SW 1271 (cell line): ENCODE measurements around the gene PTPRG.
"Not testable (repeated sequence)": the region's sequence is repeated elsewhere in the genome, so short reads cannot be mapped to it uniquely, and the experiment has no call there.

ENCODE experiments used
- DNase-seq, 2 experiments: peaks; one replicate each; lab custom pipeline; 2025; lab: John Stamatoyannopoulos, UW

The PTPRG gene

DNA sequence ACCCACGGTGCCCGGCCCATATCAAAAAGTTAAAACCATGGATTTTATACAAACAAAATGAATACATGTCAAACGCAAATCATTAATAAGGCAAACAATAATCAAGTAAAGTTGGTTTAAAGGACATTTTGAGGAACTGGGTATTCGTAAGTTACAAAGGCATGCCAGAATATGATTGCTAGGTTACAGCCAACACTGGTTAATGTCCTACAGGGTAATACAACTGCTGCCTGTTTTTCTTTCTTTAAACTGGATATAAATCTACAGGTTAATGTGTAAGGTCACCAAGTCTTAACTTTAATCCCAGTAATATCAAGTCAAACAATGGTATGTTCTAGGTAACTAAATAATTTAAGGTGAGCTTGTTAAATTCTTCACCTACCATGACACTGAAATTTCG is 166.1 kb downstream of the PTPRG start:
- no peak for DNase-seq

- DNase-seq: no peak
Observed at GRCh38 chr3:61729038-61729634, 167.8 kb downstream of the PTPRG start.

DNA sequence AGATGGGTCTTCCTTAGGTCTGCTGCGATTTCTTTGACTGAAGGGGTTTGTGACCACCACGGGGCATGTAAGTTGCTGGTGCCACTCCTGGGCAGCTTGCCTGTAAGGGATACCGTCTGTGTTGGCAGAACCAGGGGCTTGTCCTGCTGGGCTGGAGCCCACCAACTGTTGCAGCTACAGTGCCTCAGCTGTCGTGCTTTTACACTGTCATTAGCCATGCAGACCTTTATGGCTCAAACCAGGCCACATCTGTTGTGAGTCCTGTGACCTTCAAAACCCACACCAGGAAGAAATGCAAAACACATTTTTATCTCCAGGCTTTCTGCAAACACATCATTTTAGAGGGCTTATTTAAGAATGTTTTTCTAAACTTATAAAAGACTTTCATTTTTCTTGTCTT is 168.7 kb downstream of the PTPRG start:
- no peak for DNase-seq

DNA sequence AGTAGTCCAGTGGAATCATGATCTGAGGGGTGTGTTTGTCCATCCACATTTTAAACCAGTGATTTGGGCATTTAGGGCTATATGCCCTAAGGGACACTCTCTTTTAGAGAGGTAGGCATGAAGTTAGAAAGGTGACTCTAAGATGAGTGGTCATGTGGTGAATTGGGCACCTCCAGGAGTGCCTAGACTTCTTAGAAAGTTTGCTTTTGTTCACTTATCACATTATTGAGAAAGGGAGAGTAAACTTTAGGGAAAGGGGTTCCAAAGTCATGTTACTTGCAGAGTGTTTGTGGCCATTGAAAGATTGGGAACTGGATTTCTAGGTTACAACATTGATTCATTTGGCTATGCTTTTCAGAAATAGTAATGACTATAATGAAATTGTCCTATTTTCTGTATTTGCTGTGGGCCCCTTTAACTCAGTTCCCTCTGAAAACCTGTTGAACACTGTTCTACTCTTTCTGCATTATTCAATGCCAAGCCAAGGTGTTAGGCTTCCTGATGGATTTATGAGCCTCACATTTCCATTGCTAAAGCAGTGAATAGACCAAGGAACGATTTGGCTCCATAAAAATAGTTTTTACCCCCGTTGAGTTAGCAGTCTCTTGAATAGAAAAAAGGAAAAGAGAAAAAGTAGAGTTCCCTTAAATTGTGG is 169.3 kb downstream of the PTPRG start:
- DNase-seq: no peak

DNA sequence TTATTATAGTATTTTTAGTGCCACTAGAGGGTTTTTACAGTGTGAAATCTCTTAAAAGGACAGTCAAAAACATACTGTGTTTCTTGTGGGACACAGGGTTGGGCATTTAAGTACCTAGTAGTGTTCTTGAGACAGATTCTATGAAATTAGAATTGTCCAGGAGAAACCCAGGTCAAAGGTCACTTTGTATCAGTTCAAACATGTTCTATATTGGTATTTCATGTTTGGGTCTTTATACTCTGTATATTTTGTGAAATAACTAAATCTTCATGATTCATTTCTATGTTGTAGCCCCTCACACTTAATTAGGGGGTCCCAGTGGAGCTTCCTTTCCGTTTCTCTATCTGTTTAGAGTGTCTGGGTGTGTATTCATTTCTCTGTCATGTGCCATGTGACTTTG is 171.6 kb downstream of the PTPRG start:
- DNase-seq: no peak

DNA sequence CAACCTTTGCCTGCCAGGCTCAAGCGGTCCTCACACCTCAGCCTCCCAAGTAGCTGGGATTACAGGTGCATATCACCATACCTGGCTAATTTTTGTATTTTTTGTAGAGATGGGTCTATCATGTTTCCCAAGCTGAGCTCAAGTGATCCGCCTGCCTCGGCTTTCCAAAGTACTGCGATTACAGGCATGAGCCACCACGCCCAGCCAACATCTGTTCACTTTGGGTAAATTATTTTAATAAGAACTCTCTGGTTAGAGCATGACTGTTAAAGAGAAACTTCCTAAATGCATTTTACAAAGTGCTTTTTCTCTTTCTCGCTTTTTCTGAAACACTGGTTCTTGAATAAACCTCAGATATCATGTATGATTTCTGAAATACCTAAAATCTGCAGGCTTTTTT is 172.5 kb downstream of the PTPRG start:
- DNase-seq: no peak

DNA sequence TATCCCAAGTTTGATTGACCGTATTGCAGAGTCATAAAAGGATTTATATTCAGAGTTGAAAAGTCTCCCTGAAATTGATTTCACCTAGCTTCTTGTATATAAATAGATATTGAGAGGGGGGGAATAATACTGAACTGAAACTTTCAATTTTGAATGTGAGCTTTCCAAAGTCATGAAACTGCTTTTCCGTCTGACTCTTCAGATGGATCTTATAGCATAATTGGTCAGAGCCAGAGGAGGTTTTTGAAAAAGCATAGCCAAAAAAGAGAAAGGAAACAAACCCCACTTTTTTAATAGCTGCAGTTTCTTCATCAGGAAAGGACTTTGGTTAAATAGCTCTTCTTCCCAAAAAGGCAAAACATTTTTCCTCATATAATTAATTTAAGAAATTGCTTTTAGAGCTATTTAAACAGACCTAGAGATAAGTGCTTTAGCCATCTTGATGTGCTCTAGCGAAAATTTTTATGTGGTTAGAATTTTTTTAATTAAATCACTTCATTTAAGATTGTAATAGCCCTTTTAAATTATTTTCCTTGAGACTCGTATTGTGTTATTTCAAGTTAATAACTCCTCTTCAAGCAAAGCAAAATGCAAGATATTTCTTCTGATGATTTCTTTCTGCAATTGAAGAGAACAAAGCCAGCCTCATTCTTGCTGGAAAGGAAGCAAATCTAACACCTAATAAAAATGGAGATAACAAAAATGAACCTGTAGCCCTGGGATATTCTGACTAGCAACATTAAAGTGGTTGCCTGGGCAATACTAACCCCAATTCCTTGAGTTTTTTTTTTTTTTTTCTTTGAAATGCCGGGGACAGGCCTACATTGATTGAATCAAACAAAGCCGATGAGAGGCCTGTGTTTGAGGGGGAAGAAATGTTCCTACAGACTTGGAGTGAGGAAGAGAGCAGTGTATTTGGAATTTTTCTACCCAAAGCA is 173.6 kb downstream of the PTPRG start:
- DNase-seq: no peak

- no peak for DNase-seq
Observed at GRCh38 chr3:61736506-61736905, 175.1 kb downstream of the PTPRG start.

- DNase-seq: no peak
Observed at GRCh38 chr3:61739640-61740039, 178.3 kb downstream of the PTPRG start.

- no peak for DNase-seq
Observed at GRCh38 chr3:61740494-61740893, 179.1 kb downstream of the PTPRG start.

DNA sequence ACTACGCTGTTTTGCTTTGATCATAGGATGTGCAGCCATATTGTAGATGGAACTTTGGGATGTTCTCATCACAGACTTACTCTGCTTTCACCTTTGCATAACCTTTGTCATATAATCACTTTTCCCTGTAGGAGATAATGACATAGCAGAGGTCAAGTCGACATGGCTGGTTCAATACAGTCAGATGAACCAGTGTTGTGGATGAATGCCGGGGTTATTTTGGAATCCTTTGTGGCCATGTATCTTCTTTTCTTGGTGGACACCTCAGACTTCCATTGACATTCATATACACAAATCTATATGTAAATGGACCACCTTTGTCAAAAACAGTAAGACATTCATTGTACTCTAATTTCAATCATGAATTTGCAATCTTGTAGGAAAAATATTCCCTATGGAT is 180.2 kb downstream of the PTPRG start:
- DNase-seq: no peak

- DNase-seq: no peak
Observed at GRCh38 chr3:61742006-61742405, 180.6 kb downstream of the PTPRG start.

GRCh38 chr3:61743067-61743466 is 181.7 kb downstream of the PTPRG start:
- DNase-seq: no peak

DNA sequence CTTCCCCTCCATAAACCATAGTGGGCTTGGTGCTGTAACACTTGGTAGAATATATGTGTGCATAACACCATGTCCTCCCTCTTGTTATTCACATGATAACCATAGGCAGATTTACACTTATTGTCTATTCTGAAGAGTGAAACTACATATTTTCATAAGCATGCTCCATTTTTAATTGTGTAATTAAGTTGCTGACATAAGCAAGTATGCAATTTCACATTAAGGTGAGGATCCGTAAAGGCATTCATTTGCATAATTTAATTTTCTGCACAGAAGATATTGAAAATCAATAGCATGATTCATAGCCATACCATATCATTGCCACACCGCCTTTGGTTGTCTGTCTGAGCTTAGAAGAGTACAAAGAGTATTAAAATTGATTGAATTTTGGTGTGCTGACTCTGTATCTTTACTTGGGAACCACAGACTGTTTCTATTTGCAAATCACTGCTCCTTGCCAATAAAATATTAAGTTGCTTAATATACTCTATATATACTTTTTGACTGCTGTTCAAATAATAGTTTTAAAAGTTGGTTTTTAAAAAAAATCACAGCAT is 182.4 kb downstream of the PTPRG start:
- no peak for DNase-seq

DNA sequence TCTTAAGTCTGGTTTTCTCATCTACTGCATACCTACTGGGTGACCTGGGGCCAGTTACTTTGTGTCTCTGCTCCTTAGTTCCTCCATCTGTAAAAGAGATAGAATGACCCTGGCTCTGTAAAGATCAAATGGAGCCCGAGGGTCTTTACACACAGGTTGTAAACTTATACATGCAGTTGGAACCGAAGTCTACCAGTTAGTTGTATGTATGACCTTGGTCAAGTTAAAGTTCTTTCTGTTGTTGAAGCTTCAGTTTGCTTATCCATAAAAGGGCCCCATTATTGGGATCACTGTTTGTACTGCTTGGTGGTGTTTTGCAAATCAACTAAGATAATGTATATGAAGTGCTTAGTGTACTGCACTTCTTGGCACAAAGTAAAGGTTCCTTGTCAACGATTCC is 186.9 kb downstream of the PTPRG start:
- DNase-seq: no peak

- DNase-seq: no peak
Observed at GRCh38 chr3:61750766-61751165, 189.4 kb downstream of the PTPRG start.

GRCh38 chr3:61758839-61759238 is 197.5 kb downstream of the PTPRG start:
- DNase-seq: no peak

- DNase-seq: not testable (repeated sequence)
Observed at GRCh38 chr3:61760783-61761182, 199.4 kb downstream of the PTPRG start.

- no peak for DNase-seq
Observed at GRCh38 chr3:61761694-61762430, 200.5 kb downstream of the PTPRG start.

- DNase-seq: no peak
Observed at GRCh38 chr3:61765157-61765876, 203.9 kb downstream of the PTPRG start.

GRCh38 chr3:61768284-61769037 is 207.1 kb downstream of the PTPRG start:
- DNase-seq: no peak
